Transverse colon (tissue), 4 donors: ENCODE data around the gene RIMS3. TPM values are rescaled to one million over a fixed set of nuclear protein-coding genes. Genes with fewer than 3 reads are reported as not detected.

ENCODE experiments used
- DNase-seq: peaks from one replicate; pipeline ENCODE4 v3.0.0-alpha.2; 2019
- H3K27ac ChIP-seq, 4 donors: fragments of 200-600 bp; sonication (generic); 2 replicates each; pipeline ENCODE4 v1.5.1; 2016 to 2018; ENCODE audit warnings: inconsistent platforms in 4 of 4
- H3K27me3 ChIP-seq: fragments of 200-600 bp; sonication (generic); 2 replicates; pipeline ENCODE4 v1.5.1; 2017; ENCODE audit warnings: inconsistent platforms
- H3K36me3 ChIP-seq, 4 donors: fragments of 200-600 bp; sonication (generic); 2 replicates each; pipeline ENCODE4 v1.5.1; 2017 to 2019; ENCODE audit warnings: inconsistent platforms in 4 of 4
- H3K4me1 ChIP-seq, 4 donors: fragments of 200-600 bp; sonication (generic); 2 replicates each; pipeline ENCODE4 v1.5.1; 2017 to 2020; ENCODE audit warnings: inconsistent platforms in 4 of 4
- H3K4me3 ChIP-seq, 4 donors: fragments of 200-600 bp; sonication (generic); 1 replicate in 1 of 4; 2 replicates in 3 of 4; pipeline versions ENCODE4 v1.5.1 to v1.6.1; 2017 to 2019; ENCODE audit warnings: inconsistent platforms in 4 of 4
- H3K9me3 ChIP-seq, 2 donors: fragments of 200-600 bp; sonication (generic); 2 replicates each; pipeline ENCODE4 v1.5.1; 2017 to 2019; ENCODE audit warnings: inconsistent platforms in 2 of 2
- CTCF ChIP-seq, 5 experiments: fragments of 200-600 bp in 3 of 5; fragments of 450-650 bp in 2 of 5; sonication (generic) in 3 of 5; IDR thresholded peaks; 1 replicate in 2 of 5; 2 replicates in 3 of 5; pipeline ENCODE4 v1.5.1; 2016 to 2017; ENCODE audit warnings: antibody characterized with exemption in 5 of 5, inconsistent platforms in 3 of 5, mild to moderate bottlenecking in 2 of 5, moderate library complexity in 1 of 5
- EP300 ChIP-seq: sonication (generic); formaldehyde crosslinking; IDR thresholded peaks from one replicate; pipeline ENCODE4 v1.6.1; 2017; ENCODE audit warnings: antibody characterized with exemption, low read depth
- POLR2A ChIP-seq: fragments of 450-650 bp; IDR thresholded peaks from one replicate; pipeline ENCODE4 v1.6.1; 2016; ENCODE audit warnings: antibody characterized with exemption, mild to moderate bottlenecking, moderate library complexity
- POLR2AphosphoS5 ChIP-seq, 3 donors: sonication (generic); formaldehyde crosslinking; IDR thresholded peaks; one replicate each; pipeline ENCODE4 v1.6.1; 2016; ENCODE audit warnings: antibody characterized with exemption in 3 of 3
- WGBS, 2 donors: methylation state at CpG; one replicate each; pipeline ENCODE4 v1.1.5; 2018; ENCODE audit warnings: low coverage in 1 of 2; 5-methylcytosine and 5-hydroxymethylcytosine counted together
- in situ Hi-C, 4 donors: fragments of 200-750 bp; cut with MboI; loops; one replicate each; pipeline versions ENCODE4 v1.15.0 to v1.15.1; 2017; ENCODE audit warnings: low sequenced_read_pairs in 3 of 4, low pct_ligation_motif_present in 1 of 4, low pct_unique_long_range_greater_than_20kb in 1 of 4
- intact Hi-C: fragments of 100-400 bp; cut with DNase I; formaldehyde crosslinking; loops from one replicate; pipeline ENCODE4 v1.15.1; 2023; ENCODE audit warnings: low total_unique reads
- total RNA-seq, 4 donors: library from RNA; depleted of rRNA; stranded (reverse); fragments of >200 nt; gene quantifications; one replicate each; pipeline ENCODE4 v1.1.0, GENCODE V29; 2016

Gene RIMS3
- total RNA-seq, 4 donors from 2014 or later: 1.9 to 14.7 (median 5.4) TPM

DNA sequence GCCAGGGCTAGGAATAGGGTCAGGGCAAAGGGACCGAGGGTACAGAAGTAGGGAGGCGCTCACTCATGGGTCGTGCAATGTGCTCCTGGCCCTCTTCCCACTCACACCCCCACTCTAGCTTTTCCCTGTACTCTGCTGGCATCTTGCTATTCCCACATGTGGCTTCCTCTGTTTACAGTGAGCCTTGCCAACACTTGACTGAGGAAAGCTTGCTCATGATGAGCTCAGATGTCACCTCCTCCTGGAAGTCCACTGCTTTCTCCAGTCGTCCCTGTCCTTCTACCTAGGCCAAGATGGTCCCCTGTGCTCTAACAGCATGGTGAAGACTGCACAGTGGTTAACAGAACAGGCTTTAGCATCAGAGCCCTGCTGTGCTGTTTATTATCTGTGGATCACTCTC, 8.0 kb upstream of the RIMS3 start:
- no peaks in the 10 kb centered on the region for H3K27me3 ChIP-seq
- peaks cover 0 to 7% (median 3%) of the 10 kb centered on the region in 4 donors for H3K4me1 ChIP-seq
- intact Hi-C loops: no loop called here
- DNase-seq: no peak
- H3K27ac ChIP-seq: no peak overlapping the region
- no peak overlapping the region for H3K4me3 ChIP-seq
- in situ Hi-C loops: loop anchor here in 1 of 4 donors (10.0 kb wide), 1 partner anchor 59 kb away; no protein-coding TSS in a partner anchor
- H3K9me3 ChIP-seq: no peaks in the 10 kb centered on the region
- 80 to 87% methylated on average over 1 to 4 of the region's 4 CpGs for WGBS, 2 donors
- H3K36me3 ChIP-seq: no peaks in the 10 kb centered on the region
- TF ChIP-seq CTCF (IDR thresholded peaks at IDR 0.05): no peak

- Histone ChIP-seq H3K9me3 (no peaks in the 10 kb centered on the region), H3K27ac (no peak overlapping the region), H3K27me3 (no peaks in the 10 kb centered on the region), H3K4me3 (peak overlapping the region in 1 of 4 donors; percentile 39), H3K36me3 (no peaks in the 10 kb centered on the region), H3K4me1 (peaks cover 0 to 28% (median 14%) of the 10 kb centered on the region in 4 donors)
- TF ChIP-seq EP300 (no peak), CTCF (IDR thresholded peaks at IDR 0.05) (peak; percentile 91 to 99 (median 97))
- WGBS, 2 donors: 9 to 58% methylated on average over 3 to 20 of the region's 21 CpGs
- peak; percentile 91 for DNase-seq
- in situ Hi-C loops (no loop called here), intact Hi-C loops (no loop called here)
Measured at GRCh38 chr1:40668769-40669525, 3.5 kb upstream of the RIMS3 start.

DNA sequence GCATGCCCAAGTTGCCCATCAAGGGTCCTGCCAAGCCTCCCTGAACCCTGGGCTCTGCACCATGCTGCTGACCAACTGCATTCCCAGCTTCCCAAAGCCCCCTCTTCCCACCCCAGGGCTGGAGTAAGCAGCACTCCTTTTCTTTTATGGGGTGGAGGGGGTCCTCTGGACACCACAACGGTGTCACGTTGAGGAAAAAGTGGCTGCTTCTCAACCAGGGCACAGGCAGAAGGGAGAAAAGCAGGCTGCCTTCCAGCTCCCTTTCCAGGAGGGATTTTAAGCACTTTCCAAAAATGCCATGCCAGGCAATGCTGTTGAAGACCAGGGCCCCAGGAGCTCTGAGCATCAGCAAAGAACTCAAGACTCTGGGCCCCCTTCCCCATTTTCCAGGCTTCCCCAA, 691 bp downstream of the RIMS3 start:
- DNase-seq: no peak
- H3K36me3 ChIP-seq: no peaks in the 10 kb centered on the region
- no peak for TF ChIP-seq POLR2AphosphoS5 (IDR thresholded peaks at IDR 0.05)
- TF ChIP-seq CTCF (IDR thresholded peaks at IDR 0.05): no peak
- no peak for TF ChIP-seq EP300
- TF ChIP-seq POLR2A: no peak
- WGBS, 2 donors: 56% methylated on average over 2 of the region's 2 CpGs; no CpG with 5 or more reads in 1 of the 2 donors
- peak overlapping the region in 3 of 4 donors; percentile 47 to 71 (median 55) for H3K27ac ChIP-seq
- H3K9me3 ChIP-seq: no peaks in the 10 kb centered on the region
- H3K4me1 ChIP-seq: peaks cover 0 to 28% (median 14%) of the 10 kb centered on the region in 4 donors
- intact Hi-C loops: no loop called here
- in situ Hi-C loops: no loop called here
- no peaks in the 10 kb centered on the region for H3K27me3 ChIP-seq
- peak overlapping the region in 3 of 4 donors; percentile 61 to 68 (median 68) for H3K4me3 ChIP-seq

- TF ChIP-seq CTCF (IDR thresholded peaks at IDR 0.05) (no peak), POLR2A (no peak), POLR2AphosphoS5 (IDR thresholded peaks at IDR 0.05) (no peak), EP300 (no peak)
- DNase-seq: no peak
- H3K36me3 ChIP-seq: no peaks in the 10 kb centered on the region
- no peaks in the 10 kb centered on the region for H3K9me3 ChIP-seq
- peak overlapping the region in 1 of 4 donors; percentile 8 for H3K27ac ChIP-seq
- no peaks in the 10 kb centered on the region for H3K27me3 ChIP-seq
- H3K4me3 ChIP-seq: no peak overlapping the region
- 89% methylated on average over 1 of the region's 1 CpG; no CpG with 5 or more reads in 1 of the 2 donors for WGBS, 2 donors
- intact Hi-C loops: no loop called here
- H3K4me1 ChIP-seq: peaks cover 0 to 28% (median 14%) of the 10 kb centered on the region in 4 donors
- in situ Hi-C loops: no loop called here
Measured at GRCh38 chr1:40664167-40664537, 1.3 kb downstream of the RIMS3 start.
